SKM-1 treated with dmso at 0.1 percent for 144 hours (cell line): Measurements from ENCODE around the gene MIGA2.

Experiments
- DNase-seq: peaks from one replicate; lab custom pipeline; 2025; ENCODE audit not compliant: unreplicated experiment; lab: John Stamatoyannopoulos, UW

Gene MIGA2

GRCh38 chr9:129118799-129119198, 82.4 kb downstream of the MIGA2 start:
- no peak for DNase-seq

GRCh38 chr9:129121483-129121882, 85.1 kb downstream of the MIGA2 start:
- DNase-seq: no peak
